GM21423 (cell line): Measurements from ENCODE around the gene RAB11FIP4.

Source experiments
- ATAC-seq: cut with Tn5 transposase; IDR thresholded peaks from one replicate; pipeline ENCODE4 v1.9.1; 2021; ENCODE audit warnings: mild to moderate bottlenecking, moderate library complexity; ENCODE audit not compliant: unreplicated experiment

Gene RAB11FIP4

DNA sequence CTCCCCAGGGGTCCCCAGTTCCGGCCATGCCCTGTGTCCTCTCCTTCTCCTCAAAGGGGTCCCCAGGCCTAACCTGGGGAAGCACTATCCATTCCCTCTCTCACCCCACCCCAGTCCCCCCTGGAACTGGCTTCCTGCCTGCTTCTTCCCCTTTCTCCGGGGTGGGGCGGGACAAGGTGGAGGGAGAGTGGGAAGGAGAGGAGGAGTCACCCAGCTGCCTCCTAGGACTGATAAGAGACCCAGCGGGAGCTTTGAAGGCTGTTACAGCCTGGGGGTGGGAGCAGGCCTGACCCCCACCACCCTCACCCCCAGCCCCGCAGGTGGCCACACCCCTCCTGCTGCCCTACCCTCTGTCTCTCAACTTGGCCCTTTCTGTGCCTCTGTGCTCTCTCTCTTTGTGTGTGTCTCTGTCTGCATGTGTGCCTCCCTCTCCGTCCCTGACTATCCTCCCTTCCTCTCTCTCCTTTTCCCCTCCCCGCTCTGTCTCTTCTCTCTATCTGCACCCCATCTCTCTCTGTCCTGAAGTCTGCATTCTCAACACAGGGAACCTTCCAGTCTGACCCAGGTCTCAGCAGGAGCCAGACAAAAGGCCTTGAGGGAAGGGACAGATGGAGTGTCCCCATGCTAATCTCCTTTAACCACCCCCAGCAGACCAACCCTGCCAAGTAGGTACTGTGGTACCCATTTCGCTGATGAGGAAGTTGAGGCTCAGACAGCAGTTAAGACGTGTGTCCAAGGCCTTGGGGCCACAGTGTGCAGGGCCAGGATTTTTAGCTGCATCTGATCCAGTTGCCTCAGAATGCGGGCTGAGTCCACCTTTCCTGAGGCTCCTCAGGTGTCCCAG lies 66.1 kb downstream of the RAB11FIP4 start:
- no peak for ATAC-seq

DNA sequence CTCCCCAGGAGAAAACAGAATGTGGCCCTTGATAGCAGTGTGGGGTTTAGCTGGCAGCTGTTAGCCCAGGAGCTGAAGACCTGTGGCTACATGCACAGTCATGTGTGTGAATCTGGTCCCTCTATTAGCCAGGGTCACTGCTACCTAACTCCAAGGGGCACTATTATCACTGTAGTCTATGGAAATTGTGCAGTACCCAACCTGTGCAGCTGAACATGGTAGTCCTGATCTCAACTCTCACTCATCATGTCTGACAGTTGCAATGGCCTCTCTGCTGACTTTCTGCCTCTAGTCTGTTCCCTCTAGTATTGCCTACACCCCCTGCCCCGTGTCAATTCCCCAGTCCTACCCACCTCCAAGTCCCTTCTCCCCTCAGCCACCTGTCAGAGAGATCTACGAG lies 67.4 kb downstream of the RAB11FIP4 start:
- ATAC-seq: no peak

DNA sequence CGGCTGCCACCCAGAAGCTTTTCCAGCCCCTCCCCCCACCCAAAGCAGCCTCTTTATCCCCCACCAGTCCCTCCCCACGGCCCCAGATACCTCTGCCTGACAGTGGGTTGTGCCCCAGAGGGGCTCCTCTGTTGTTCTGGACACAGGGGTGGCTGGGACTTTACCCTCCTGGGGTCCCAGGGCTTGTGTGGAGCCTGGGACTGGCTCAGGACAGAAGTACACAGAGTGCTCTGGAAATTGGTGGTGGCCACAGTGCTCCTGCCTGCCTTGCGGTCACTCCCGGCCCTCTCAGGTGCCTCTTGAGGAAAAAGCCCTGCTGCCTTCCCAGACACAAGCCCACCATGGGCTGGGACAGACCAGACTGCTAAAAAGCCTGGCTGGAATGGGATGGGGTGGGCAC lies 68.2 kb downstream of the RAB11FIP4 start:
- no peak for ATAC-seq

DNA sequence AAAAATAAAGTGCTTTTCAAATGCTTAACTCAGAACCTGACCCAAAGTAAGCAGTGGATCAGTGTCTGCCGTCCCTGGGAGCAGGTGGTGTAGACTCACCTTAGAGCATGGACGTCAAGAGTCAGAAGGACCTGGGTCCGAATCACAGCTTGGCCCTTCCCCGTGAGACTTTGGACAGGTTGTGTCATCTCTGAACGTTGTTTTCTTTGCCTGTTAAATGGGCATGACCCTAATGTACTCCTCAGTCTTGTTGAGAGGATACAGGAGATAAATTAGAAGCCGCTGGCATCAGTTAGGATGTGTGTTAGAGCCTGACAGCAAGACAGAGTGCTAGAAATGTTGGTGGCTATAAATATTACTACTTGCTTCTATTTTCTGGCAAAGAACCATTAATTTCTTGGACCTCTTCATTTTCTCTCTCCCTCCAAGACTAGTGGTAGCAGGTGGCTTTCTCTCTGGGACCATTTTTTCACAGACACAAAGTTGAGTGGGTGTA lies 68.8 kb downstream of the RAB11FIP4 start:
- no peak for ATAC-seq

DNA sequence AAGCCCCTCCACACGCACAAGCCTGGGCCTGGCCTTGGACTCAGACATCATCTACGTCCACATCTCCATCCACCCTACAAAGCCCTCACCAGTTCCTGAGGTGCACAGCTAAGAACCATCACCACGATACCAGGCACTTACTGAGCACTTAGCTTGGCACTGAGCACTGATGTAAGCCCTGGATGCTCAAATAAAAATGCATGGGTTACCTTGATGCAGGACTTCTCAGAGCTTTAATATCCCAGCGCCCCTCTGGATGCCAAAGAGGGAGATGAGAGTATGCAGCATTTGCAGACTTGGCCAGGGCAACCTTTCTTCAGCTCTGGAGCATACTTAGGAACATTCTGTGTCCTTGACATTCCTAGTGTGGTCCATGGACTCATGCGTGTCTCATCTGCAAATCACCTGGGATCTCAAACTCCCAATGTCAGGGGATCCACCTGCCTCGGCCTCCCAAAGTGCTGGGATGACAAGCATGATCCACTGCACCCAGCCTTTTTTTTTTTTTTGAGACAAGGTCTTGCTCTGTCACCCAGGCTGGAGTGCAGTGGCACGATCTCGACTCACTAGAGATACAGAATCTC lies 69.8 kb downstream of the RAB11FIP4 start:
- no peak for ATAC-seq

DNA sequence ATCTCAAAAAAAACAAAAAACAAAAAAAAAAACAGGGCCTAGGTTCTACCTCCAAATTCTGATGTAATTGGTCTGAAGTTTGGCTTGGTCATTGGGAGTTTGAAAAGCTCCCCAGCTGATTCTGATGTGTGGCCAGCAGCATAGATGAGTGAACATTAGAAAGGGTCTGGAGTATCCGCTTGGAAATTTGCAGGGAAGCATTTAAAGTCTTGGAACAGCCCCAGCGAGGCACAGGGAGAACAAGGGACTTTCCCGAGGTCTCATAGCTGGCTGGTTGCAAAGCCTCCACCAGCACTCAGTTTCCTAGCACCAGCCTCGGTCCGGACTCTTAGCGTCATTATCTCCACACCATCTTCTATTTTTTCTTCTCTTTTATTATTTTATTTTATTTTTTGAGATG lies 70.8 kb downstream of the RAB11FIP4 start:
- no peak for ATAC-seq

DNA sequence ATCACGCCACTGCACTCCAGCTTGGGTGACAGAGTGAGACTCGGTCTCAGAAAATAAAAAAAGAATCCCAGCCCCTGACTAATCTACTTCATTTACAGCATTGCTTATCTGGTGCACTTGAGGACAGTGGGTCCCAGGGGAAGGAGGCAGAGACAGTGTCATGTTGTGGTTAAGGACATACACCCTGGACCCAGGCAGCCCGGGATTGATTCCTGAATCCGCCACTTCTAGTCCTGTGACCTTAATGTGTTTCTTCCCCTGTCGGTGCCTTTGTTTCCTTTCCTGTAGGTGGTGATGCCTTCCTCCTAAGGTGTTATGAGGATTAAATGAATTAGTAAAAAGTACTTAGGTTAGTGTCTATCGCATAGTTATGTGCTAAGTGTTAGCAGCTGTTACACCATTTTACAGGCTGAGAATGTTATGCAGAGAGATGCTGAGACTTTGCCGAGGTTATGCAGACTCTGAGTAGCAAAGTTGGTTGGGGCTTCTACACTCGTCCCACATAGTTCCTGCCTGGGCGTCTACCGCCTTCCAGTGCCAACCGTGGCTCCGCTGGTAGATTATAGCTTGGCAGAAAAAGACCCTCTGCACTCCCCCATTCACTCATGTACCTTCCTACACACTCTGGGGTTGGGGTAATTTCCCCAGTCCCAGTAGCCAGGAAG lies 74.8 kb downstream of the RAB11FIP4 start:
- no peak for ATAC-seq

DNA sequence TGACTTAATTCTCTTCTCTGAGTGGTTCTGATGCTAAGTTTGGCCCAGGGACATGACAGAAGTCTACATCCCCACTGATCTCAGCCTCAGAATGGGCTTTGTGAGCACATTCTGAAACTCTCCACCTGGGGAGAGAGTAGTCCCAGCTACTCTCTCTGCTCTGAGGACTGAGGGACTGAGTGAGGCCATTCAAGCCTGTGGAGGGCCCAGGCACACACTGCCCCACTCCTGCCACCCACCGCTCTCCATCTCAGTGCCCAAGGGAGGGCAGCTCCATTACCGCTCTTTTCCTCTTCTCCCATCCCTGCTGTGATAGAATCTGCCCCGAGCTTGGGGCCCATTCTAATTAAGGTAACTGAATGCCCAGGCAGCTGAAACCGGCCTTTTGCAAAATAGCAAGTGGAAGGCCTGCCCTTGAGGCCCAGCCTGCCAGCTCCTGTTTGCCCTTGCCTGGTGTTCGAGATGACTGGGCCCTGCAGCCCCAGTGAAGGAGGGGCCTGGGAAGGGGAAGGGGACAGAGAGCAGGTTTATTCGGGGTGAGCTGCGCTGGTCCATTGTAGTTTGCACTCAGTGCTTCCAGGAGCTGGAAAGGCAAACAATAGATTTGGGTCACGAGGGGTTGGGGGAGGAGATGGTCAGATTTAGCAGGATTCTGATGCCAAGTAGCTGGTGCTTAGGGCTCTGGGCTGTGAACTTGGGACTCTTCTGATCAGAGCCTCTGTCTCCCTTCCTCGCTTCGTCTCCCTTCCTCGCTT lies 76.2 kb downstream of the RAB11FIP4 start:
- ATAC-seq: no peak

DNA sequence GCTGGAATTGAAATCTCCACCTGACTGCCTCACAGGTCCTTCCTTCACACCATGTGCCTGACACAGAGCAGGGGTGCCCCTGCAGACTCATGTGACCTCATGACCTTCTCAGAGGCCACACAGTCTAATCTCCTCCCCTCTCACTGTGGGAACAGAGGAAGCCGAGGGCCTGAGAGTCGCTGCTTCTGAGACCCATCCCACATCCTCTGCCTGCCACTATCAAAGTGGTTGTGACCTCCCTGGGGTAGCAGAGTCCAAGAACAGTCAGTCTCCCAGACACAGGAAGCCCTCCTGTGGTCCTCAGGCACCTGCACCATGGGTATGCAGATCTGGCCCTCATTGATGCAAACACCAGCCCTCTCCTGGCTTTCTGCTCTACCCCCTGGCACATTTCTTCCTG lies 78.5 kb downstream of the RAB11FIP4 start:
- ATAC-seq: no peak

DNA sequence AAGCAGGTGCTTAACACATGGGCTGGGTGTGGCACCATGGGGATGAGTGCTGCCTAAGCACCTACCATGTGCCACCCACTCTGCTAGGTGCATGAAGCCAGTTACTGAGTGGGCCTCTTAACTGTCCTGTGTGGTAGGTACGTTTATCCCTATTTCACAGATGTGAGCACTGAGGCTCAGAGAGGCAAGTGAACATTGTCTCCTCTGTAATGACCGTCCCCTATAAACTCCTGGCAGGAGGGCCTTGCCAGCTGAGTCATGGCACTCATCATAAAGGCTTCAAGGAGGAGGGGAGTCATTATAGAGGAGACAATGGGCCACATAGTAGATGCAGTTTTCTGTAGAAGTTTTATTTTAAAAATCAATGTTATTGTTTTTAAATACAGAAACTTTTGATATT lies 79.1 kb downstream of the RAB11FIP4 start:
- ATAC-seq: no peak

DNA sequence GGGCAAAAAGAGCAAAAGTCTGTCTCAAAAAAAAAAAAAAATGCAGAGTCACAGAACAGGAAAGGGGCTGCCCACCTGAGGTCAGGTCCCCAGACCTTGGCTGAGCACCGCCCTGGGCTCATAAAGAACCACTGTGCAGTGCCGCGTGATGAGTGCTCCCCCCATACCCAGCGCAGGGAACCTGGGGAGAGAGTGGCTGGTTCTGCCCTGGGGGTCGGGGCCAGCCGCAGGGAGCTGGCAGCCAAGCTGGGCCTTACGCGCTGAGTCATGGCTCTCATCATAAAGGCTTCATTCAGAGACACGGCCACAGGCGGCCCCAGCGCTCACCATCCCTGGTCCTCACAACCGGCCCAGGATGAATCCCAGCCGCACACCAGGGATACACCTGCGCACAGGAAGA lies 80.7 kb downstream of the RAB11FIP4 start:
- no peak for ATAC-seq

DNA sequence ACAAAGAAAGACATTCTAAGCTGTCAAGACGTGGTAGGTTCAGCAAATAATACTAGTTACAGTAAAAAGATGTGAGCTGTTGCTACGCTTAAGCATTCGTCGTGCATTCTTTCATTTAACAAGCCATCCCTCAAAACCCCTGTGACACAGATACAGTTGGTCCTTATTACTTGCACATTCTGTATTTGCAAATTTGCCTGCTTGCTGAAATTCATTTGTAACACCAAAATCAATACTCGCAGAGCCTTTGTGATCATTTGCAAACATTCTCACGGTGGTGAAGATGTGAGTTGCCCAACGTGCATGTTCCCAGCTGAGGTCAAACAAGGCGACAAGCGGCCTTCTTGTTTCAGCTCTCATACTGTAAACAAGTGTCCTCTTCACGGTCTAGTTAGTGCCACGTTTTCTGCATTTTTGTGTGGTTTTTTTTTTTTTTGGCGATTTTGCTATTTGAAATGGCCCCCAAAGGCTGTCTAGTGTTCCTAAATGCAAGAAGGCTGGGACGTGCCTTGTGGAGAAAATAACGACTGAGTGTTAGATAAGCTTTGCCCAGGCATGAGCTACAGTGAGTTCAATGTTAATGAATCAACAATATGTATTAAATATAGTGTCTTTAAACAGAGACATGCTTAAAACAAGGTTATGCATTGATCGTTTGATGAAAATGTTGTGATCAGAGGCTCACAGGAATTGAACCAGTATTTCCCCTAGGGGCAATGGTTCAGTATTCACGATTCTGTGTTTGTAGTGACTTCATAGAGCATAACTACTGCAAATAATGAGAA lies 84.1 kb downstream of the RAB11FIP4 start:
- ATAC-seq: no peak

DNA sequence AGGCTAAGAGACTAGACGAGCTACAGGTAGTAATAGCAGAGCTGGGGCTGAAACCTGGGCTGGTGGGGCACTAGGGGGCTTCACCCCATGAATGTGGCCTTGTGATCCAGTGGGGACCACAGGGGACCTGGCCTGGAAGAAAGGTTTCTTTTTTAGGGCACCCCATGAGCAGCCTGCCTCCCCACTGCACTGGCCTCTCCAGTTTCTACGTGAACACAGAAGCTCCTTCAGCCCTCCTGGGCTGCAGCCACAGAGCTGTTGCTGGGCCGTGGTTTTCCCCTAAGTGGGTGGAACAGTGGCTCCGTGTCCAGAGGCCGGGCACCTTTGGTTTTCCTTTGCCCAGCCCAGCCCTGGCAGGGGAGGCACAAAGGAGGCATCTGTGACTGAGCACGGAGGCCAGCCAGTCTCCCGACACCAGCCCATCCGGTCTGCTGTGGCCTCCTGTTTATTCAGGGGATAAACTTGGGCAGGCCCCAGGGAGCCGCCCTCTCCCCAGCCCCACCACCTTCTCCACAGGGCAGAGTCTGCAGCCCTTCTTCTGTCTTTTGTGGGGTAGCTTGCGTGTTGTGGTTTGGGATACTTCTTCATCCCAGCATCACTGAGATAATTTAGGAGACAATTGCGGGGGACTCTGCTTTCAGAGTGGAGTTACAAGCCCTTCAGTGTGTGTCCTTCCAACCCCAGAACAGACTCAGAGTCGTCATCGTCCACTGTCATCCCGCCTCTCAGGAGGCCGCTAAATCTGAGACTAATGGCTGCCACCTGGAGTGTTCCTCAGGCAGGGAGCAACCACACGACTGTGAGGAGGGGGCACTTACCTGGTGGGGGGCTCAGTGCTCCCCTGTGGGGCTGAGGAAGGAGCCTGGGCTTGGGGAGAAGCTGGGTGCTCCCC lies 85.3 kb downstream of the RAB11FIP4 start:
- no peak for ATAC-seq

DNA sequence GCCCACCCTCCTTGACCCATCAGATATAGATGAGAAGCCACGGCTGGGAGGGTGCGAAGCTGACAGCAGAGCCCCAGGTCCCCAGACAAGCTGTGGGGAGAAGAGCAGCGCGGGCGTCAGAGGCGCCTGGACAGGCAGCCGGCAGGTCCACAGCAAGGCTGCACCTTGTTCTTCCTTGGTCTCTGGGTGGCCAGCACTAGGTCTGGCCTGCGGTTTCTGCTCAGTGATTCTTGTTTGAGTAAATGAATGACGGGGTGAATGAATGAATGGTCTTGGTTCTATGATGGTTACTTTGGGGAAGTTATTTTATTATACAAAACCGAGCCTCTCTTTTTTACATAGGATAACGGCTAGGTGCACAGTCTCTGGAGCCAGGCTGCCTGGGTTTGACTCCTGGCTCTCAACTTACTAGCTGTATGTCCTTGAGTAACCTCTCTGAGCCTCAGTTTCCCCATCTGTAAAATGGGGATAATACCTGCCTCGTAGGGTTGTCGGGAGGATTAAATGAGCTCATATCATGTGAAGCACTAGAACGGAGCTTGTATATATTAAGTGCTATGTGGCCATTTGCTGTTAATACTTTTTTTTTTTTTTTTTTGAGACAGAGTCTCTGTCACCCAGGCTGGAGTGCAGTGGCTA lies 86.1 kb downstream of the RAB11FIP4 start:
- no peak for ATAC-seq

DNA sequence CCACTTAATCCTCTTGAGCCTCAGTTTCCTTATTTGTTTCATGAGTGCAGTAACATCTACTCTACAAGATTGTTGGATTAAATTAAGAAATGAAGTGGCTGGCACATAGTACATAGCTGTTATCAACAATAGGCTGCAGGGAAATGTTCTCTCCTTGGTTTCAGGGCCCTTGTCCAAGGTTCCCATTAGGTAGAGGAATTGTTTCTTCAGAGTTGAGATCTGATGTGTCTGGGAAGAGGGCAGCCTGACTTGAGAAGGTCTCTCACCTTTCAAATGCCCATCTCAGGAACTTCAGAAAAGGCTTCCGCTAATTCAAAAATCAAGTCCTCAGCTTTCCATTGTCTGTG lies 87.6 kb downstream of the RAB11FIP4 start:
- ATAC-seq: no peak

DNA sequence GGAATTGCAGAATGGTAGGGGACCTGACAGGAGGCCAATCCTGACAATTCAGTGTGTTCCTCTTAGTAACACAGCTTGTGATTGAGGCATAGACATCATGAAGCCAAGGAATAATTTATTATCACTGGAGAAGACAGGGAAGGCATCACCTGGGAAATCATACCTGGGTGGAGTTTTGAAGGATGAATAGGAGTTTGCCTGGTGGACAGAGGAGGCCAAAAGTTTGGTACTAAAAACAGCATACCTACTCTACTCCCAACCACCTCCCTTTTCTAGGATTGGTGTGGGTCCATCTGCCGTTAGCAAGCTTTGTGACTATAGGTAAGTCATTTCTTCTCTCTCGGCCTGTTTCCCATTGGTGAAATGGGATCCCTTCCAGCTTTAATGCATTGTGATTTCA lies 88.0 kb downstream of the RAB11FIP4 start:
- no peak for ATAC-seq

DNA sequence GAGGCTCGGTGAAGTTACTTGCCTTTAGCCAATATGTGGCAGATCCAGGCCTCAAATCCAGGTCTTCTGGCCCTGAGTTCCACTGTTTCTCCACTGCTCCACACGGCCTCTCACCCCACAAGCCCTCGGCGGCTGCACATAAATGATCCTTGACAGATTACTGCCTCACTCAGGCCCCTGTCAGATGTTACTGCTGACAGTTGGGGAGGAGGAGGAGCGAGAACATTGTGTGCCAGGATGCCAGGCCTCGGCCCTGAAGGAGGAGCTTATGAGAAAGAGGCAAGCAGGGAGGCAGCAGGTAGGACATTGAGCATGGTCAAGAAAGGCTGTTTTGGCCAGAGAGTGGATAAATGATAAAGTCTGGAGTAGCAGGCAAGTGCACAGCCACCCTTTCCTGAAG lies 88.6 kb downstream of the RAB11FIP4 start:
- no peak for ATAC-seq

DNA sequence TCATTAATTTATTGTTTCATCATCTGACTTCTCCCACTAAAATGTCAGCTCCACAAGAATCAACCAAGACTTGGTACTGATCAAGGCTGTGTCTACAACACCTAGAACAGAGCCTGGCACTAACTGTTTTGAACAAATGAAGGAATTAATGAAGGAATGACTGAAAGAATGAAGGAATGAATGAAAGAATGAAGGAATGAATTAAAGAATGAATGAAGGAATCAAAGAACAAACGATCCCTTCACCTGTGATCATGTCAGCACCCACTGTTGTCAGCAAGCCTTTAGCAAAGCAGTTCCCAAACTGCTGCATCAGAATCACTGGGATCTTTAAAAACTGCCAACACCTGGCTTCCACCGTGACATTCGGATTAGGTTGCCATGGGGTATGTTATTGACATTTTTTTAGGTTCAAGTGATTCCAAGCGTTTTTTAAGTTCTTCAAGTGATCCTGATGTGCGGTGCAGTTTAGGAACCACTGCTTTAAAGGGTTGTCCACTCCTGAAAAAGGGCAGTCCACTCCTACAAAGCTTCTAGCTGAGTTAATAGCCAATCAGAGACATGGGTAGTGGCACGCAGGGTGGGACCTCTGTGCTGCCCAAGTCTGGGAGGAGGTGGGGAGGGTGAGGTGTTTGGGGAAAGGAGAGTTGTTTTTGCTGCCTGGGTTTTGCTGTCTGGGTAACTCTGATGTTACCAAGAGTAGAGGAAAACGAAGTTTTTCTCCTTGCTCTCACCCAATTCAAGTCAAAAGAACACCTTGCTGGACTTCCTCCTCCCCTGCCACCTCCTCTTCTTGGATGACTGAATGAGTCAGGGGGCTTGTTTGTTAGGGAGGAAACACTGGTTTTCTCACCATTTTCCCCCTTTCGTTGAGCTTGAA lies 89.7 kb downstream of the RAB11FIP4 start:
- ATAC-seq: no peak
